HG03097 (cell line): ENCODE measurements around the gene NFYA.
"Not testable (repeated sequence)": the region's sequence is repeated elsewhere in the genome, so short reads cannot be mapped to it uniquely, and the experiment has no call there.

Experiments used
- ATAC-seq: cut with Tn5 transposase; IDR thresholded peaks from one replicate; pipeline ENCODE4 v1.9.1; 2021; ENCODE audit not compliant: unreplicated experiment, low FRiP score

Gene NFYA

GRCh38 chr6:41100871-41101287 lies 28.1 kb downstream of the NFYA start:
- ATAC-seq: no peak

- ATAC-seq: no peak
Observed at GRCh38 chr6:41103847-41104246, 31.1 kb downstream of the NFYA start.

GRCh38 chr6:41111017-41111416 lies 38.2 kb downstream of the NFYA start:
- ATAC-seq: no peak

GRCh38 chr6:41115027-41115426 lies 42.3 kb downstream of the NFYA start:
- not testable (repeated sequence) for ATAC-seq

- ATAC-seq: no peak
Observed at GRCh38 chr6:41119508-41119907, 46.7 kb downstream of the NFYA start.

- ATAC-seq: no peak
Observed at GRCh38 chr6:41120058-41120457, 47.3 kb downstream of the NFYA start.

- ATAC-seq: no peak
Observed at GRCh38 chr6:41122373-41122772, 49.6 kb downstream of the NFYA start.

- ATAC-seq: no peak
Observed at GRCh38 chr6:41122918-41123317, 50.1 kb downstream of the NFYA start.

- ATAC-seq: no peak
Observed at GRCh38 chr6:41125282-41125681, 52.5 kb downstream of the NFYA start.

GRCh38 chr6:41132254-41132653 lies 59.5 kb downstream of the NFYA start:
- ATAC-seq: no peak

GRCh38 chr6:41135062-41135832 lies 62.5 kb downstream of the NFYA start:
- no peak for ATAC-seq

GRCh38 chr6:41136911-41137310 lies 64.1 kb downstream of the NFYA start:
- no peak for ATAC-seq

- no peak for ATAC-seq
Observed at GRCh38 chr6:41147917-41148316, 75.1 kb downstream of the NFYA start.
